GM21528 (cell line): ENCODE results near the gene PTH2.

Experiments
- ATAC-seq: cut with Tn5 transposase; IDR thresholded peaks from one replicate; pipeline ENCODE4 v1.9.1; 2021; ENCODE audit warnings: mild to moderate bottlenecking, moderate library complexity; ENCODE audit not compliant: unreplicated experiment, low FRiP score

Gene PTH2

DNA sequence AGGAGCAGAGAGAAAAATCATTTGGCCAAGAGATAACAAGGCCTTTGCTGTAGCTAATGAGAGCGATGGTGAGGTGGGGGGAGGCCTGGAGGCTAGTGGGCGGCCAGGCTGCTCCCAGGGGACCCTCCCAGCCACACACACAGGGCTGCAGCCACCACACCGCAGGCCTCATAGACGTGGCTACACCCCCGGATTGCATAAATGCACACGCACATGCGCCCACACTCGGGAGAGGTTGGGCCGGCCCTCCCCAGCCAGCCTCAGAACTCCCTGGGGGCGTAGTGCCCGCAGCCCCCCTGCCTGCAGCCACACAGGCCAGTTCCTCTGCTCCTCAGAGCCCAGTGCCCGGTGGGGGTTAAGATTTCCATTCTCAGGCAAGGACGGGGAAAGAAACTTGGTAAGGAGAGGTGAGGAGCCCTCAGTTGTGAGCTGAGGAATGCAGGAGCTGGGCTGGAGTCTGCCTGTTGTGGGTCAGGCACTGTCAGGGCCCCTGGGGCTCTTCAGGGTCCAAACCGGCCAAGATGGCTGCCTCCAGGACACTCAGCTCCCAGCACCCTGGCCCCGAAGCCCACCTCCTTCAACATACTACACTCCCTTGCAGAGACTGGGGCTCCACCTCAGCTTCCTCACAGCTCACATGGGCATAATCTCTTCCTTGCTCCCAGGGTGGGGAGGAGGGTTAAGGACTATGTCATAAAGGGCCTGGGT is 8.0 kb downstream of the PTH2 start:
- ATAC-seq = no peak

DNA sequence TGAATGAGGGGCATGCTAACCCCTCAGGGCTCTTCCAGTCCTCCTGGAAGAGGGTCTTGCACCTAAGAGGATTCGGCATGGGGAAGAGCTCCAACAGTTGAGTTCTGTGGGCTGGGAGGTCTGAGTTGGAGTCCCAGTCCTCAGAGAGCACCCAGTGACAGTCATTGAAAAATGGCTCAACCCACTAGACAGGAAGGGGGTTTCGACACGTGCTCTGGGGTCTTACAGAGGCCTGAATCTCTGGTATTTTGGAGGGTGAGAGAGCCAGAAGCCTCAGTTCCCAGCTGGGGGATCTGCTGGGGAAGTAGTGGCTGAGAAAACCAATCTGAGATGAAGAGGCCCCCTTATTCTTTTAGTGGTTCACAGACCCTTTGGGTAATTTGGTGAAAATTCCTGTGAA is 9.0 kb downstream of the PTH2 start:
- no peak for ATAC-seq

DNA sequence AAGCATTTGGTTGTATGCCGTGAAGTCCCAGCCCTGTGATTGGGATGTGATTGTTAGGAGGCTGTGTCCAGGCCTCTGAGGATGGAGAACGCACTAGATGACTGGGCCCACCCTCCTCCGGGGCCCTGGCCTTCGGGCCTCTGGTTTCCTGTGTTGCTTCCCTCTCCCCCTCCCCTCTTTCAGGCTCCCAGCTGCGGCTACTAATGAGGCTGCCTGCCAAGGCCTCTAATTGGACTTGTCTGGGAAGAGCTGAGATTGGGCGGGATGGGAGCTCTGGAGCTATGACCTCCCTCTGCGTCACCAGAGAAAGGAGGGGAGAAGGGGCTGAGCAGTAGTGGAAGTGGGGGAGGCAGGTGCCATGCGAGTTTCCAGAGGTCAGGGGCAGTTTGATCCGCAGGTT is 9.9 kb downstream of the PTH2 start:
- ATAC-seq = no peak

DNA sequence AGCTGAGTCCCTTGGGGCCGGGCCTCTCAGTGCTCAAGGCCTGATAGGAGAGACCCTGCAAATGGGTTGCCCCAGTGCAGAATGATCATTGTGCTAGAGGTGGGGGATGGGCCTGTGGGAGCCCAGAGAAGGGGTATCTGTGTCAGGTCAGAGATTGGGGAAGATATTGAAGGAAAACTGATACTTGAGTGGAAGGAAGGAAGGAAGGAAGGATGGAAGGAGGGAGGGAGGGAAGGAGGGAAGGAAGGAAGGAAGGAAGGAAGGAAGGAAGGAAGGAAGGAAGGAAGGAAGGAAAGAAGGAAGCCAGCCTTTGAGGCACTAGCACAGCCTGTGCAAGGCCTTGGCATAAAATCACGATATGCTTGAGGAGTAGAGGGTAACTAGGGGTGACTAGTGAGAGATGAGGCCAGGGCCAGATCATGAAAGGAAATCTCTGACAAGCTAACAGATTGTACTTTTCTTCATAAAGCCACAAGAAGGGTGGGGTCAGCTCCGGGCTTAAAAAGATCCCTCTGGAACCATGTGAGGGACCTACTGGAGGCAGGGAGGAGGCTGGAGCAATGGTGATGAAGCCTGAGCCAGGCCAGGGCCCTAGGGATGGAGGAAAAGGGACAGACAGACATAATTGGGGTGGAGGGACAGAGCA is 11.4 kb downstream of the PTH2 start:
- ATAC-seq = no peak

DNA sequence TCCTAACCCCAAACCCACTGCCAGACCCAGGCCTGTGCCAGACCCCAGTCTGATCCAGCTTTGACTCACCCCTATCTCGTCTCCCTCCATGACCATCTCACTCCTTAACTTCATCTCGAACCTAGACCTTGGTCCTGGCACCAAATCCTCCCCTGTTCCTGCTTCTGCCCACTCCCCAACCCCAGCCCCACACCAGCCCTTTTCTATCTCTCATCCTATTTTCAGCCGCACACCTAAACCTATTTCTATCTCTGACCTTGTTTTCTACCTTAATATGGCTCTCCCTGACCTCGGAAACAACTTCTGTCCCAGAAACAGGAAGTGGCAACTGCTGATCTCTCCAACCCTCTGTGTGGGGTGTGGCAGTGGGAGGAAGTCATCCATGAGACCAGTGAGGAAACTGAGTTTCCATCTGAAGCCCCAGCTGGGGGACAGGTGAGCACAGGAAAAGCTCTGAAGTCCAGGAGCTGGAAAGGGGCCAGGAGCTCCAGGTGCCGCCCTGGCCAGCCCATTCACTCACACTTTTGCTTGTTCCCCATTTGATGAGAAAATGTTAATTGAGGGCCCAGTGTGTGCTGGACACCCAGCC is 13.7 kb downstream of the PTH2 start:
- ATAC-seq = no peak

DNA sequence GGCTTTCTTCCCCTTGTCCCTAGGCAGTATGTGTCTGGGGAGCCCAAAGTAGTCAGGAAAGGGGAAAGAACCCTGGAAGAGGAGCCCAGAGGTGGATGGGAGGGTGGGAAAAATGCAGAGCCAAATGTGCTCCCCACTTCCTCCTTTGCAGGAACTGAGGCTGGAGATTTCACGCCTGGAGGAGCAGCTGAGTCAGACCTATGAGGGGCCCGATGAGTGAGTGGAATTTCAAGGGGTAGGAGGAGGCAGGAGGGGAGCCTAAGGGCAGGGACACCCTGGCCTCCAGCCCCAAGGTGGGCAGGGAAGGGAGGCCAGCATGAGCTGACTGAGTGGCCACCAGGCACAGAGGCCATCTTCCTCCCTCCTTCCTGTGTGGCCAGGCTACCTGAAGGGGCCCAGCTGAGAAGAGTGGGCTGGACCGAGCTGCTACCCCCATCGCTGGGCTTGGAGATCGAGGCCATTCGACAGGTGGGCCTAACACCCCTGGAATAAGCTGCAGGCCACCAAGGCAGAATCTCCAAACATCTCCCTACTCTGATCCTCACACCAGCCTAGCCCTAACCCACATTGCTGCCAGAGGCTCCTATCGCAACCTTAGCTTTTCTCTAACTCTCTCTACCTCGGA is 14.3 kb downstream of the PTH2 start:
- ATAC-seq = no peak

DNA sequence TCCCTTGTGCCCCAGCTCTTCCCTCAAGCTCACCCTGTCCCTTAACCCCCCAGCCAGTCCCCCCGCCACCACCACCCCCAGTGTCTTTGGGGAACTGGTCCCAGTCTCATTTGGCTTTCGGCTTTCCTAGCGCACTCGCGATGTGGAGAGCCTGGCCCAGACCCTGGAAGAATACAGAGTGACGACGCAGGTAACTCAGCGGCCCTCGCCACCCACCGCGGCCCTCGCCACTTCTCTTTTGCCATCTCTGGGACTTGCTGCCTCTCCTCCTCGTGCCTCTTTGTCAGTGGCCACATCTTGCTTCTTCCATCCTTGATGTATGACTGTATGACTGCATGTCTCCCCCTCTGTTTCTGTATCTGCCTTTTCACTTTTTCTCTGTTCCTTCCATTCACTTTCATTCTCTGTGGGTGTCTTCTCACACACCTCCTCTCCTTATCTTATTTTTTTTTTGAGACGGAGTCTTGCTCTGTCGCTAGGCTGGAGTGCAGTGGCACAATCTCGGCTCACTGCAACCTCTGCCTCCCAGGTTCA is 15.7 kb downstream of the PTH2 start:
- ATAC-seq = no peak

DNA sequence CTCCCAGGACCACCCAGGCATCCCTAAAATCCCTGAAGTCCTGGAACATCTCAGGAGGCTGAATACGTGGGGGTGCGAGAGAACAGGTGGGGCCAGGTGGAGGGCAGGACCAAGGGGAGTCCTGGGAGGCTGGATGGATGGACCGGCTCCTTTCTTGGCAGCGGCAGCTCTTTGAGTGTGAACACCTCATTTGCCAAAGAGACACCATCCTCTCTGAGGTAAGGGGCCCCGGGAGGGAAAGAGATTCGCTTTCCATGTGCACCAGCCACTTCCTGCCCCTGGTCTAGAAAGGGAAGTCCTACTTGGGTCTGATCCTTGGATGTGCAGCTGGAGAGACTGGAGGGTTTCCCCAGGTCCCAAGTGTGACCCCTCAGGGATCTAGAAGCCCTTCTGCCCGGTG is 16.2 kb downstream of the PTH2 start:
- no peak for ATAC-seq

DNA sequence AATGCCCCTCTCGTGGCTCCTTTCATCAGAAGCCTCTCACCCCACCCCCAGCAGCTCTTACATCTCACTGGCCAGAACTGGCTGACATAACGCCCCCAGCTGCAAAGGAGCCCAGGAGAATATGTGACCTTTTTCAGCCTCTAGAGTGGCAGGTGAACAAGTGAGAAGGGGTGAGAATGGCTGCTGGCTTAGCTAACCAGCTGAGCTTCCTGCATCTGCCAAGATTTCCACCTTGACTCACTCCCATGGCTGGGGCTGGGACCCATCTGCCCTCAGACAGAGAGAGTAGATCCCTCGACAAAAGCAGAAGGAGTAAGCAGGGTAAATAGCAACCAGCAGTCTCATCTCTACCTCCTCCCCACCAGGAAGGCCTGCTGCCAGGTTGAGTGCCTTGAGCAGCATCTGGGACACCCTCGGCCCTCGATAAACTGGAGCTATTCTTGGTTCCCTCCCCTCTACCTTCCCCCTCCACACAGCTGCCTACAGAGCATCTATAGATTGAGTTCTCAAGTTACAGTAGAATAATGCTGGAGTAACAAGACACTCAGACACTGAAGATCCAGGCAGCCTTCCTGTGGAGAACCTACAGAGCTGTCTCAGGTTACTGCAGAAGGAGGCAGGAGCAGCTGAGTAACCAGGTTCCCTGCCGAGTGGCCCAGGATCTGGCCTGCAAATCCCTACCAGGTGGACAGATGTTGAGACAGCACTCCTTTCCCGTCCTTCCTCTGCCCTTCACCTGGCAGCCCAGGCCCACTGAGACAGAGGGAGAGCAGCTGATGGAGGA is 19.6 kb downstream of the PTH2 start:
- ATAC-seq = no peak

DNA sequence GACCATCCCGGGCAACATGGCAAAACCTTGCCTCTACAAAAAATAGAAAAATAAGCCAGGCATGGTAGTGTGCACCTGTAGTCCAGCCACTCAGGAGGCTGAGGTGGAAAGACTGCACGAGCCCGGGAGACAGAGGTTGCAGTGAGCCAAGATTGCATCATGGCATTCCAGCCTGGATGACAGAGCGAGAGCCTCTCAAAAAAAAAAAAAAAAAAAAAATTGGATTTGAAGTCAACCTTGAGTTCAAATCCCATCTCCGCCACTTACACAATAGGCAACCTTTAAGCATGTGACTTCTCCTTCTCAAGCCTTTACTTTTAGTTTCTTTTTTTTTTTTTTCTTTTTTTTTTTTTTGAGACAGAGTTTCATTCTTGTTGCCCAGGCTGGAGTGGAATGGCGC is 23.2 kb downstream of the PTH2 start:
- no peak for ATAC-seq

DNA sequence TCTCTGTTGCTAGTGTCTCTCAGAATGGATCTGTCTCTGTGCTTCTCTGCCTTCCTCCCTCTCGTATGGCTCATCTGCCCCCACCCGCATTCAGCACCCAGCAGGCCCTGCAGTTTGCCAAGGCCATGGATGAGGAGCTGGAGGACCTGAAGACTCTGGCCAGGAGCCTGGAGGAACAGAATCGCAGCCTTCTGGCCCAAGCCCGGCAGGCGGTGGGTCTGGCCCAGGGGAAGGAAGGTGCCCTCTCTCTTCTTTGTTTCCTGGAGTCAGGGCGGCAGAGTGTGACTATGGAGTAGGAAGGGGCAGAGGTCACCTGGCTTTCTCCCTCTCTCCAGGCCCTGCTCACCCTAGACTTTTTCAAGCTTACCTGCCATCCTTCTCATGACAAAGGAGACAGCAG is 24.3 kb downstream of the PTH2 start:
- ATAC-seq = no peak

DNA sequence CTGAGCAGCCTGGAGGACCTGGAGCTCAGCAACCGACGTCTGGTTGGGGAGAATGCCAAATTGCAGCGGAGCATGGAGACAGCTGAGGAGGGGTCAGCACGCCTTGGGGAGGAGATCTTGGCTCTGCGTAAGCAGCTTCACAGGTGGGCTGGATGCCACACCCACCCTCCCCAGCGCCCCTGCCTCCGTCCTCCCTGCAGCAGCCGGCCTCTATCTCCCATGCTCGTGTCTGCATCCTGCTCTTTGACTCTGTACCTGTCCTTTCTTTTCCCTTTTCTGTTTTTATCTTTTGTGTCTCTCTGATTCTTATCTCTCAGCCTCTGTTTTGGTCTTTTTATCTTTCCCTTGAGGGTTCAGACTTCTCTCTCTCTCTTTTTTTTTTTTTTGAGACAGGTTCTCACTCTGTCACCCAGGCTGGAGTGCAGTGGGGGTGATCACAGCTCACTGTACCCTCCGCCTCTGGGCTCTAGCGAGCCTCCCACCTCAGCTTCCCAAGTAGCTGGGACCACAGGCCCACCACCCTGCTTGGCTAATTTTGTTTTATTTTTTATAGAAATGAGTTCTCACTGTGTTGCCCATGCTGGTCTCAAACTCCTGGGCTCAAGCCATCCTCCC is 25.1 kb downstream of the PTH2 start:
- ATAC-seq = no peak

DNA sequence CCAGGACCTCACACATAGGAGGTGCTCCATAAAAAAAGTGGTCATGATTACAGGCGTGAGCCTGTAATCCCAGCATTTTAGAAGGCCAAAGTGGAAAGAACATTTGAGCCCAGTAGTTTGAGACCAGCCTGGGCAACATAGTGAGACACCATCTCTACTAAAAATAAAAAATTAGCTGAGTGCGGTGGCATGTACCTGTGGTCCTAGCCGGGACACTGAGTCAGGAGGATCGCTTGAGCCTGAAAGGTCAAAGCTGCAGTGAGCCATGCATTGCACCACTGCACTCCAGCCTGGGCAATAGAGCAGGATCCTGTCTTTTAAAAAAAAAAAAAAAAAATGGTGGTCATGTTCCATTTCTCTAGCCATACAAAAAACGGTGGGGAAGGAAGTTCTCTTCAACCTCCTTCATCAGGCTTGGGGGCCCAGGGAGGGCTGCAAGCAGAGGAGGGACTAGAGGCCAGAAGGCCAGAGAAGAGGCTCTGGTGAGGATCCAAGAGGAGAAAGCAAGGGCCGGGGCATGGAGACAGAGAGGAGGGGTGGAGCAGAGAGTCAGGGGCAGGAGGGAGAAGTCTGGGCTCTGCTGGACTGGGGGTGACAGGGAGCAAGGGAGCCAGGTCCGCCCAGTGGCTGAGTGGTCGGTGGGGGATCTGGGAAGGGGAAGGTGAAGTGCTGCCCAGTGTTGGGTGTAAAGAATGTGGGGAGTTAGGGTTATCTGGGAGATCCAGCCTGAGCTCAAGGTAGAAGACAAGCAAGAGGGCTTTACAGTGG is 26.3 kb downstream of the PTH2 start:
- no peak for ATAC-seq

DNA sequence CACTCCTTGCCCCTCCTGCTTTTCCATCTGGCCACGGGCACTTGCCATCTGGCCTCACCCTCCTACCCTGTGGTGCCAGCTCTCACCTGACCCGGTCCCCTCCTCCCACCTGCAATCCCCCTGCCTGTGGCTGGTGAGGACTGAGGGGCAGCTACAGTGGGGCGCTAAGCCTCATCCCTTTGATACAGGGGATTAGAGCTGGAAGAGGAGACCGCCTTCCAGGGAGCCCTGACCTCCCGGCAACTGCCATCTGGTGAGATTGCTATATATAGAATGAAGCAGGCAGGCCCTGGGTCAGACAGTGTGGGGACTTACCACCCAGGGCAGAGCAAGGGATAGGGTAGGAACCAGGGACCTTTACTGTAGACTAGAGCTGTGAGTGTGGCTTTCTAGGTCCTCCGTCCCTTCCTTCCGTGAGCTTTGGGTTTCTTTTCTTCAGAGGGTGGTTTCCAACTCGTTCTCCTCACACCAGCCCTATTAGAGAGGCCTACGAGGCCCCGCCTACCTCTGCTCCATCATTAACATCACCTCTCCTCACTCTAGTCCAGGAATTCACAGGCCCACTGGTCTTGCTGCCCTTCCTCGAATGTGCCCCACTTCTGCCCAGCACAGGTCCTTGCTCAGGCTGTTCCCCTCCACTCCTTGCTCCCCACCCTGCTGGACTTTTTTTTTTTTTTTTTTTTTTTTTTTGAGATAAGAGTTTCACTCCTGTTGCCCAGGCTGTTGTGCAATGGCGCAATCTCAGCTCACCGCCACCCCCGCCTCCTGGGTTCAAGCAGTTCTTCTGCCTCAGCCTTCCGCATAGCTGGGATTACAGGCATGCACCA is 27.4 kb downstream of the PTH2 start:
- ATAC-seq = no peak

DNA sequence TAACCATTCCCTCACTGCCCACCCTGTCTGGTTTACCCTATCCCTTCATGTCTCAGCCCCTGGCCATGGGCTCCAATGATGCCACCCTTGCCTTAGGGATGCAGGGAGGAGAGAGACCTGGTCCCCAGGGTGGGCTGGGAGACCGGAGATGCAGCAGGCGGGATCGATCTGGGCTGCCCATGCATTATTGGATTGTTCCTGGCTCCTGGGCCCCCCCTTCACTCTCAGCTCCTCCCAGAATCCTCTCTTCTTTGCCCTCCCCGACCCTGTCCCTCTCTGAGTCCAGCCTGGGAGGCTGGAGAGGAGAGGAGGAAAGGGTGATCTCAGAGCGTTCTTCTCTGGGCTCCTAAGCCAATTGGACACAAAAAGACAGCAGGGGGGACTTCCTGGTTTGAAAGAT is 29.4 kb downstream of the PTH2 start:
- ATAC-seq = no peak

DNA sequence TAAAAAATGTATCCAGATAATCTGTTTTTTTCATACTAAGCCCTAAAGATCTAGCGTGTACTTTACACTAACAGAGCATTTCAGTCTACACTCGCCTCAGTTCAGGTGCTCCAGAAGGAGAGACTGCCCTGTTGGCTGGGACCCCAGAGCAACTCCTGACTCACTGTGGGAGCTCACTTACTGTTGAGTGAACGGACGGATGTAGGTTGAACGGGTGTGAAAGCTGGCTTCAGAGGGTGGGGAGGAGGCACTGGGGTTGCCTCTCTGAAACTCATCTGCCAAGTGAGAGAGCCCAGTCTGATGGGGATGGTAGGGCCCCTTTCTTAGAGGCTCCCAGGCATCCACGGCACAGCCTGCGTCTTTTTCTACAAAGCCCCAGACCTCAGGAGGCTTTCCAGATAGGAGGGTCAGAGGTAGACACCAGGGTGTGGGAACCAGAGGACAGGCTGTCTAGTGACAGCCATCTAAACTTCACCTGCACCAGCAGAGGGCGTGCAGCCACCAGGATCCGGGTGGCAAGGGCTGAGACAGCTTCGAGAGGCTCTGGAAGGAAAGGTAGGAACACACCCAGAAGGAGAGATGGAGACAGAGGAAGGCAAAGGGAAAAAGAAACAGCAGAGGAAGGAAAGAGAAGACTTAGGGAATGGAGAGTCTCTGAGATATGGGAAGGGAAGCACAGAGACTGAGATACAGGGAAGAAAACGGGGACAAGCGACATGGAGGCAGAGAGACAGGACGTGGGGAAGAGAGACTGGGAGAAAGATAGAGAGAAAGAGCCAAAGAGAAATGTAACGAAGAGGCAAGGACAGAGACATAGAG is 31.5 kb downstream of the PTH2 start:
- no peak for ATAC-seq

DNA sequence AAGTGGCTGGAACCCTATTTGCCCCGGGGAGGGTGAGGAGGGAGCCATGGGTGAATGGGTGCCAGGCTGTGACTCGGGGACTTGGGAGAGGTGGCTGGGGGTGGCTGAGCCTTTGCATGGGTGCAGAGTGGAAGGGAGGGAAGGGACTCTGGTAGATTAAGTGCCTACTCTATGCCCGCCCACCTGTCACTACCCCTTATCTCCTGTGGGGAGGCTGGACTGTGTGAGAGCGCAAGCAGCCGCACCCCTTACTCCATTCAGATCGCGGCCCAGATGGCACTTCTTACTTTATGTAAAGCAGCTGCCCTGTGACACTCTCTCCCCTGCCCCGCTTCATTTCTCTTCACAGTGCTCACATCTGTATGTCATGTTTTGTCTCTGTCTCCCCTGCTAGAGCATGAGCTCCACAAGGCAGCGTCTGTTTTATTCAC is 32.3 kb downstream of the PTH2 start:
- no peak for ATAC-seq
